NT2/D1 (cell line): ENCODE measurements around the gene GRAMD1C.

Source experiments
- DNase-seq: peaks from one replicate; pipeline ENCODE4 v3.0.0-alpha.2; 2011; ENCODE audit warnings: low read depth, low spot score
- H3K27me3 ChIP-seq: 2 replicates; pipeline ENCODE4 v1.6.0; 2011; ENCODE audit warnings: mild to moderate bottlenecking; ENCODE audit not compliant: insufficient read length, insufficient read depth
- H3K36me3 ChIP-seq: 2 replicates; pipeline ENCODE4 v1.6.1; 2011; ENCODE audit warnings: mild to moderate bottlenecking, low read length, mixed read lengths; ENCODE audit not compliant: insufficient read depth, insufficient read length
- H3K4me1 ChIP-seq: 2 replicates; pipeline ENCODE4 v1.5.1; 2011; ENCODE audit not compliant: insufficient read depth, insufficient read length
- H3K4me3 ChIP-seq: 2 replicates; pipeline ENCODE4 v1.5.1; 2011; ENCODE audit warnings: low read depth; ENCODE audit not compliant: insufficient read length
- H3K9ac ChIP-seq: 2 replicates; pipeline ENCODE4 v1.6.0; 2011; ENCODE audit warnings: low read depth; ENCODE audit not compliant: insufficient read length
- H3K9me3 ChIP-seq: 2 replicates; pipeline ENCODE4 v1.5.1; 2011; ENCODE audit warnings: mild to moderate bottlenecking, low read length; ENCODE audit not compliant: insufficient read depth
- SUZ12 ChIP-seq: IDR thresholded peaks from 2 replicates; pipeline ENCODE4 v1.6.1; 2011; ENCODE audit not compliant: insufficient read length, insufficient read depth; ENCODE audit errors: extremely low read depth
- YY1 ChIP-seq: IDR thresholded peaks from 2 replicates; pipeline ENCODE4 v1.6.1; 2011; ENCODE audit not compliant: insufficient read length, insufficient read depth
- ZNF274 ChIP-seq: IDR thresholded peaks from 2 replicates; pipeline ENCODE4 v1.6.1; 2011; ENCODE audit warnings: mild to moderate bottlenecking, low read depth, low read length

The GRAMD1C gene

DNA sequence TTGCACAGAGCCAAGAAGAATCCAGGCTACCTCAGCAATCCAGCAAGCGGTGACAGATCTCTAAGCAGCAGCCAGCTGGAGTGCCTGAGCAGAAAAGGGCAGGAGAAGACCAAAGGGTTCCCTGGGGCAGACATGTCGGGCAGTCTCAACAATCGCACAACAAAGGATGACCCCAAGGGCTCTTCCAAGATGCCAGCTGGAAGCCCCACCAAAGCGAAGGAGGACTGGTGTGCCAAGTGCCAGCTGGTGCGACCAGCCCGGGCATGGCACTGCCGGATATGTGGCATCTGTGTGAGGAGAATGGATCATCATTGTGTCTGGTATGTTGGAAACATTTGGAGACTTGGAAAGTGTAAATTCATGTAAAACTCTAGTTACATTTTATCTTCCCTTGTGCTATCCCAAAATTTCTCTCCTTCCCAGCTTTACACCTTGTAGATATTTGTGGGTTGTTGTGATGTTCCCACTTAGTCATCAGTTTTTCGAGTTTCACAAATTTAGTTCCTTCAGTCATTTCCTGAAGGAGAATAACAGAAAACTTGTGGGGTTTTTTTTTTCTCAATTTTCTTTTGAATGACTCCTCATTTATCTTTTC, 115.6 kb downstream of the GRAMD1C start:
- no peaks in the 10 kb centered on the region for H3K4me1 ChIP-seq
- no peak for TF ChIP-seq SUZ12
- TF ChIP-seq ZNF274: no peak
- no peak for TF ChIP-seq YY1
- H3K9me3 ChIP-seq: no peaks in the 10 kb centered on the region
- H3K4me3 ChIP-seq: no peak overlapping the region
- peaks cover 9% of the 10 kb centered on the region for H3K27me3 ChIP-seq
- no peaks in the 10 kb centered on the region for H3K36me3 ChIP-seq
- no peak overlapping the region for H3K9ac ChIP-seq
- no peak for DNase-seq

DNA sequence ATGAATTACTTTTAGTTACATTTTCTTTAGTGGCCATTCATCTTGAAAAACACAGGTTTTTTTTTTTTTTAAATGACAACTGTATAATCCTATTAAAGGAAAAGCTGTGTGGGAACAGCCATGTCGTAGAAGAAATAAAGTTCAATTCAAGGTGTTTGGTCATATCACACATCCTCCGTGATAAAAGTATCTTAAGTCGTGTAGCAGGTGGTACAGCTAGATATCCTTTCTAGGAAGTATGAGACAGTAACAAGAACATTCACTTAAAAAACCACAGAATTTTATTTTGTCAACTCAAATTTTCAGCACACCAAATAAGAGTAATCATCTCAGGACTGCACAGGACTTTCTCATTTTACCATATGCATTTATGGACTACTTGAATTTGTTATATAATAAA, 125.3 kb downstream of the GRAMD1C start:
- Histone ChIP-seq H3K9me3 (no peaks in the 10 kb centered on the region), H3K4me3 (no peak overlapping the region), H3K4me1 (no peaks in the 10 kb centered on the region), H3K27me3 (no peaks in the 10 kb centered on the region), H3K9ac (no peak overlapping the region), H3K36me3 (no peaks in the 10 kb centered on the region)
- TF ChIP-seq SUZ12 (no peak), ZNF274 (no peak), YY1 (no peak)
- no peak for DNase-seq

DNA sequence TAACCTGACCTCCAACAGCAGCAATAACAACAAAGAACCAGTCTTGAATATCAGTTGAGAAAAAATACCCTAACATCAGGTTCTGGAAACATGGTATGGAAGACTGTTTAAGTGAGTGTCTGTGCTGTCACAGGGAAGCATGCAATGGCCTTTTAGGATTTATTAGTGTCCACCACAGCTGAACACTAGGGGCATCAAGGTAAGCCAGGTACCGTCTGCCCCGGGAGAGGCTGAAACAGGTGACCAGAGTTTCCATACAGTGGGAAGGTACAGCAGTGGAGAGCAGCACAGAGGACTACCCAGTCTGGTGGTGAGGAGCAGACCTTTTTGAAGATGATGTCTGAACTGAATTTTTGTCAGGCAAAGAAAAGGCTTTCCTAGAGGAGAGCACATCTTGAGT, 127.6 kb downstream of the GRAMD1C start:
- DNase-seq: no peak
- Histone ChIP-seq H3K36me3 (no peaks in the 10 kb centered on the region), H3K27me3 (no peaks in the 10 kb centered on the region), H3K9ac (no peak overlapping the region), H3K9me3 (no peaks in the 10 kb centered on the region), H3K4me1 (no peaks in the 10 kb centered on the region), H3K4me3 (no peak overlapping the region)
- TF ChIP-seq YY1 (no peak), SUZ12 (no peak)

DNA sequence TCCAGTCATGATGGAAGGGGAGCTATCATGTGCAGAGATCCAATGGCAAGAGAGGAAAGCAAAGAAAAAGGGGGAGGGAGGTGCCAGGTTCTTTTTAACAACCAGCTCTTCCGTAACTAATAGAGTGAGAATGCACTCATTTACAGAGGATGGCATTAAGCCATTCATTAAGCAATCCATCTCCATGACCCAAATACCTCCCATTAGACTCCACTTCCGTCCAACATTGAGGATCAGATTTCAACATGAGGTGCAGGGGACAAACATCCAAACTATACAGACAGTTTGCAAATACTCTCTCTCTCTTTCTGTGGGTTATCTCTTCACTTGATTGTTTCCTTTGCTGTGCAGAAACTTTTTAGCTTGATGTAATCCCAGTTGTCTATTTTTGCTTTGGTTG, 130.4 kb downstream of the GRAMD1C start:
- TF ChIP-seq ZNF274 (no peak), YY1 (no peak), SUZ12 (no peak)
- Histone ChIP-seq H3K4me3 (no peak overlapping the region), H3K9me3 (peaks cover 13% of the 10 kb centered on the region), H3K36me3 (no peaks in the 10 kb centered on the region), H3K27me3 (no peaks in the 10 kb centered on the region), H3K9ac (no peak overlapping the region), H3K4me1 (no peaks in the 10 kb centered on the region)
- no peak for DNase-seq

DNA sequence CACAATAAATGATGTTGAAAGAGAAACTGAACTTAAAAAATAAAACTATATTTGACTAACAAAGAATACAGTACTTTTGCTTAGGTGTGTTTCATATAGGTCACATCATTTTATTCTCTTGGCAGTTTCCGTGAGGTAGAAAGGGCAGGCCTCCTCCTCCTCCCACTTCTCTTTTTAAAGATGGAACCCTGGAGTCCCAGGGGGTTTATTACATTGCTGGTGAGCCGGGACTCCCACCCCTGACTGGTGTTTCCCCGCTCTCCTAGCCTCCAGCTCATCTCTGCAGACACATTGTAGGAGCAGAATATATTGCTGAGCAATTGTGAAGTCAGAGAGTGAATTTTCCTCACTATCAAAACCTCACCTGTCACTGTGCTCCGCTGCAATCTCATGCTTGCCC, 139.2 kb downstream of the GRAMD1C start:
- Histone ChIP-seq H3K9ac (no peak overlapping the region), H3K4me1 (no peaks in the 10 kb centered on the region), H3K27me3 (no peaks in the 10 kb centered on the region), H3K36me3 (peaks cover 3% of the 10 kb centered on the region), H3K9me3 (peaks cover 21% of the 10 kb centered on the region), H3K4me3 (no peak overlapping the region)
- TF ChIP-seq ZNF274: no peak
- no peak for TF ChIP-seq SUZ12
- TF ChIP-seq YY1: no peak
- DNase-seq: no peak

DNA sequence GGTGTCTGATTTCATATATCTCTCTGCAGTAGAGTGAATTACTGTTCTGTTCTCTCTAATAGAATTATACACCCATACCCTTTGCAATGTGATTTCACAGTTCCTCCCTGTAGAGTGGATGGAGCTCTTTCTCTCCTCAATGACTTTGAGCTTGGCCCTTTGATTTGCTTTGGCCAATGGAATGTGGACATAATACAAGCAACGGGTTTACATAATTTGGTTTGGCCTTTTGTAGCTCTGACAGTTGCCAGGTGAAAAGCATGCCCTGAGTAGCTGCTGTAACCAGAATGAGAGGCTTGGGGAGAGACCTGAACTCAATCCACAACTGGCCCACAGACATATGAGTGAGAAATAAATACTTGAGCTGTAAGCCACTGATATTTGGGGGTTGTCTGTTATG, 141.3 kb downstream of the GRAMD1C start:
- Histone ChIP-seq H3K9ac (no peak overlapping the region), H3K4me1 (no peaks in the 10 kb centered on the region), H3K4me3 (no peak overlapping the region), H3K9me3 (no peaks in the 10 kb centered on the region), H3K27me3 (no peaks in the 10 kb centered on the region), H3K36me3 (peaks cover 3% of the 10 kb centered on the region)
- TF ChIP-seq SUZ12: no peak
- no peak for TF ChIP-seq YY1
- TF ChIP-seq ZNF274: no peak
- no peak for DNase-seq

DNA sequence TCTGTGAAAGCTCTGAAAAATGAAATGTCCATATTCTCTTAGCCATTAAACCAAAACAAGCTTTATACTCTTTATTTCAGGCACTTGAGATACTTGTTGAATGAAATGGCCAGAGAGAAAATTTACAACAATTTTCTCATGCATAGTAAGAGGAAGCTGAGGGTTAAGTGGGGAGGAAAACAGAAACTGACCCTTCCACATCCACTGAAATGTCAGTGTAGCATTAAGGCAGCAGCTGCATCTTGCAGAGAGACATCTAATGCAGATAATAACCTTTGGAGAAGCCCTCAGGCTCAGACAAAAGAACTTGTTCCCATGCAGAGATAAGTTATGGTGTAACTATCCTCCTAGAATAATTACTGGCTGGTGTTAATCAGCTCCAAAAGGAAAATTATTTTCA, 143.2 kb downstream of the GRAMD1C start:
- Histone ChIP-seq H3K4me1 (no peaks in the 10 kb centered on the region), H3K36me3 (peaks cover 3% of the 10 kb centered on the region), H3K9me3 (no peaks in the 10 kb centered on the region), H3K4me3 (no peak overlapping the region), H3K27me3 (no peaks in the 10 kb centered on the region), H3K9ac (no peak overlapping the region)
- no peak for DNase-seq
- no peak for TF ChIP-seq YY1
- no peak for TF ChIP-seq ZNF274
- TF ChIP-seq SUZ12: no peak

DNA sequence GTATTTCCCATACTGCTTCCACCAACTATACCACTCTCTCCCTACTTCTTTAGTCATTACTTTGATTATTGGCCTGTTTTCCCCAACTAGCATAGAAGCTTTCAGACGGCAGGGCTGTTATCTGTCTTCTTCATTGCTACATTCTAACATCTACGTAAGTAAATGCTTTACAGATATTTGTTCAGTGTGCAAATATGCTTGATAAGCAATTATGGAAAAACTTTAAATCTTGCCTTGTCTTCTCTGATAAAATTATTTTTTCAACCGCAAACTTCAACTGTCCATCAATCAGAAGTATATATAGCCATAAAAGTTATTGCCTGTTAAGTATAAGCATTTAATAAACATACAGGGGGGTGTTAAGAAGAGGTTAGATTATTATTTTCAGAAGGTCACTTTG, 145.0 kb downstream of the GRAMD1C start:
- DNase-seq: no peak
- Histone ChIP-seq H3K27me3 (no peaks in the 10 kb centered on the region), H3K4me3 (no peak overlapping the region), H3K36me3 (no peaks in the 10 kb centered on the region), H3K9ac (no peak overlapping the region), H3K4me1 (no peaks in the 10 kb centered on the region), H3K9me3 (no peaks in the 10 kb centered on the region)
- TF ChIP-seq ZNF274: no peak
- no peak for TF ChIP-seq YY1
- no peak for TF ChIP-seq SUZ12
